SK-N-SH treated with all-trans-retinoic acid at 6 μM for 48 hours (cell line): ENCODE data around the gene RBM24.

Experiments used
- ATAC-seq: fragments of 200-7000 bp; cut with Tn5 transposase; 3 replicates; pipeline ENCODE4 v1.9.1; 2020; ENCODE audit warnings: mild to moderate bottlenecking, moderate library complexity
- CREB5 ChIP-seq: fragments of 250-450 bp; sonication (Bioruptor Pico); IDR thresholded peaks from 2 replicates; pipeline ENCODE4 v1.5.1; 2020; ENCODE audit warnings: low read depth, mild to moderate bottlenecking, moderate library complexity
- CSRNP3 ChIP-seq: fragments of 250-450 bp; sonication (Bioruptor Pico); IDR thresholded peaks from 2 replicates; pipeline ENCODE4 v1.5.1; 2021; ENCODE audit warnings: mild to moderate bottlenecking, moderate library complexity
- ESRRG ChIP-seq: fragments of 250-450 bp; sonication (Bioruptor Pico); IDR thresholded peaks from 2 replicates; pipeline ENCODE4 v1.6.1; 2021; ENCODE audit warnings: mild to moderate bottlenecking
- ISL1 ChIP-seq: fragments of 250-450 bp; sonication (Bioruptor Pico); IDR thresholded peaks from 2 replicates; pipeline ENCODE4 v2.1.2; 2022; ENCODE audit warnings: mild to moderate bottlenecking, moderate library complexity
- OSR1 ChIP-seq: fragments of 250-450 bp; sonication (Bioruptor Pico); IDR thresholded peaks from 2 replicates; pipeline ENCODE4 v1.8.0; 2022; ENCODE audit warnings: moderate library complexity, mild to moderate bottlenecking, inconsistent platforms
- PATZ1 ChIP-seq: fragments of 250-450 bp; sonication (Bioruptor Pico); IDR thresholded peaks from 2 replicates; pipeline ENCODE4 v1.8.0; 2020; ENCODE audit warnings: mild to moderate bottlenecking, moderate library complexity, borderline replicate concordance
- TOX ChIP-seq: fragments of 250-450 bp; sonication (Bioruptor Pico); IDR thresholded peaks from 2 replicates; pipeline ENCODE4 v1.8.0; 2021; ENCODE audit warnings: mild to moderate bottlenecking, moderate library complexity, borderline replicate concordance
- ZFP30 ChIP-seq: fragments of 450-650 bp; formaldehyde crosslinking; IDR thresholded peaks from 2 replicates; pipeline ENCODE4 v1.5.0; 2022; ENCODE audit warnings: mild to moderate bottlenecking, moderate library complexity
- ZNF565 ChIP-seq: fragments of 450-650 bp; formaldehyde crosslinking; conservative IDR thresholded peaks from 2 replicates; pipeline ENCODE4 v1.5.0; 2020; ENCODE audit warnings: low read depth, mild to moderate bottlenecking, moderate library complexity
- ZNF70 ChIP-seq: fragments of 450-650 bp; formaldehyde crosslinking; IDR thresholded peaks from 2 replicates; pipeline ENCODE4 v1.5.0; 2020; ENCODE audit warnings: mild to moderate bottlenecking, moderate library complexity

The RBM24 gene

GRCh38 chr6:17343215-17343614, 62.1 kb downstream of the RBM24 start:
- no peak for TF ChIP-seq TOX (CRISPR knock-in tag)
- TF ChIP-seq ZFP30, result no peak
- TF ChIP-seq ZNF70 (CRISPR knock-in tag), result no peak
- no peak for TF ChIP-seq CSRNP3 (CRISPR knock-in tag)
- no peak for TF ChIP-seq ZNF565 (CRISPR knock-in tag)
- no peak for TF ChIP-seq OSR1 (CRISPR knock-in tag)
- no peak for TF ChIP-seq ISL1 (CRISPR knock-in tag)
- no peak for TF ChIP-seq CREB5 (CRISPR knock-in tag)
- TF ChIP-seq PATZ1 (CRISPR knock-in tag), result no peak
- TF ChIP-seq ESRRG (CRISPR knock-in tag), result no peak
- ATAC-seq, result no peak
